DOHH2 (cell line): Measurements from ENCODE around the gene S100Z.

Experiments used
- EZH2phosphoT487 ChIP-seq: fragments of 200-600 bp; sonication (generic); IDR thresholded peaks from 2 replicates; pipeline ENCODE4 v1.6.1; 2017; ENCODE audit warnings: borderline replicate concordance, mild to moderate bottlenecking, antibody characterized with exemption, low read length, moderate library complexity, mixed read lengths
- TF ChIP-seq, protein P1 (sequence below): fragments of 200-600 bp; sonication (generic); IDR thresholded peaks from one replicate; pipeline ENCODE4 v1.5.1; 2014; ENCODE audit warnings: antibody characterized with exemption, mild to moderate bottlenecking, low read depth, low read length; ENCODE audit not compliant: poor library complexity, severe bottlenecking

- TF ChIP-seq, protein P1, sequence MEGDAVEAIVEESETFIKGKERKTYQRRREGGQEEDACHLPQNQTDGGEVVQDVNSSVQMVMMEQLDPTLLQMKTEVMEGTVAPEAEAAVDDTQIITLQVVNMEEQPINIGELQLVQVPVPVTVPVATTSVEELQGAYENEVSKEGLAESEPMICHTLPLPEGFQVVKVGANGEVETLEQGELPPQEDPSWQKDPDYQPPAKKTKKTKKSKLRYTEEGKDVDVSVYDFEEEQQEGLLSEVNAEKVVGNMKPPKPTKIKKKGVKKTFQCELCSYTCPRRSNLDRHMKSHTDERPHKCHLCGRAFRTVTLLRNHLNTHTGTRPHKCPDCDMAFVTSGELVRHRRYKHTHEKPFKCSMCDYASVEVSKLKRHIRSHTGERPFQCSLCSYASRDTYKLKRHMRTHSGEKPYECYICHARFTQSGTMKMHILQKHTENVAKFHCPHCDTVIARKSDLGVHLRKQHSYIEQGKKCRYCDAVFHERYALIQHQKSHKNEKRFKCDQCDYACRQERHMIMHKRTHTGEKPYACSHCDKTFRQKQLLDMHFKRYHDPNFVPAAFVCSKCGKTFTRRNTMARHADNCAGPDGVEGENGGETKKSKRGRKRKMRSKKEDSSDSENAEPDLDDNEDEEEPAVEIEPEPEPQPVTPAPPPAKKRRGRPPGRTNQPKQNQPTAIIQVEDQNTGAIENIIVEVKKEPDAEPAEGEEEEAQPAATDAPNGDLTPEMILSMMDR, result no peak
- TF ChIP-seq EZH2phosphoT487, result no peak
Observed at GRCh38 chr5:76800579-76800978, 49.2 kb upstream of the S100Z start.
